Naive thymus-derived CD4-positive, alpha-beta T cell (primary cell): ENCODE data around the gene CA11. TPM values are rescaled to one million over a fixed set of nuclear protein-coding genes. Genes with fewer than 3 reads are reported as not detected.

Experiments
- ATAC-seq: fragments of 150-1000 bp; cut with Tn5 transposase; 2 replicates; pipeline ENCODE4 v1.10.0; 2021; ENCODE audit warnings: mild to moderate bottlenecking, moderate library complexity
- CTCF ChIA-PET: fragments of 350-600 bp; sonication (Branson Sonifier 250); formaldehyde crosslinking; loops from one replicate; lab custom pipeline; 2021; ENCODE audit warnings: antibody characterized with exemption; lab: Charles Lee
- POLR2A ChIA-PET: fragments of 350-600 bp; sonication (Branson Sonifier 250); formaldehyde crosslinking; loops from one replicate; lab custom pipeline; 2021; ENCODE audit warnings: antibody characterized with exemption, inconsistent platforms; lab: Charles Lee
- DNase-seq, 9 donors: peaks; one replicate each; pipeline versions ENCODE4 v3.0.0 to v3.0.0-alpha.2; 2020 to 2022; ENCODE audit warnings: mixed read lengths in 1 of 9
- H3K27ac ChIP-seq: one replicate; pipeline ENCODE4 v1.7.0; 2013; ENCODE audit warnings: mild to moderate bottlenecking, low read depth, low read length, moderate library complexity
- H3K27me3 ChIP-seq, 2 donors: one replicate each; pipeline ENCODE4 v1.7.0; 2013; ENCODE audit warnings: low read length in 2 of 2, mild to moderate bottlenecking in 2 of 2, moderate library complexity in 2 of 2; ENCODE audit not compliant: control insufficient read depth in 2 of 2, insufficient read depth in 2 of 2
- H3K36me3 ChIP-seq, 3 experiments: 1 replicate in 2 of 3; 2 replicates in 1 of 3; pipeline ENCODE4 v1.7.0; 2013; ENCODE audit warnings: low read length in 3 of 3, mild to moderate bottlenecking in 3 of 3, moderate library complexity in 1 of 3; ENCODE audit not compliant: insufficient read depth in 3 of 3, control insufficient read depth in 2 of 3
- H3K4me1 ChIP-seq, 2 donors: one replicate each; pipeline ENCODE4 v1.7.0; 2013; ENCODE audit warnings: low read length in 2 of 2, mild to moderate bottlenecking in 2 of 2, moderate library complexity in 1 of 2; ENCODE audit not compliant: control insufficient read depth in 2 of 2, insufficient read depth in 2 of 2
- H3K4me3 ChIP-seq: 2 replicates; pipeline ENCODE4 v1.7.0; 2013; ENCODE audit warnings: mild to moderate bottlenecking, low read length
- H3K9me3 ChIP-seq, 3 experiments: 1 replicate in 2 of 3; 2 replicates in 1 of 3; pipeline ENCODE4 v1.7.0; 2013; ENCODE audit warnings: low read length in 3 of 3; ENCODE audit not compliant: control insufficient read depth in 2 of 3
- H3K27ac Mint-ChIP-seq, 9 donors: one replicate each; pipeline ENCODE4 v1.8.0; 2020 to 2022; ENCODE audit warnings: mixed read lengths in 9 of 9, mild to moderate bottlenecking in 8 of 9, moderate library complexity in 5 of 9, inconsistent platforms in 2 of 9
- H3K27me3 Mint-ChIP-seq, 5 donors: one replicate each; pipeline ENCODE4 v1.8.0; 2021 to 2022; ENCODE audit warnings: mixed read lengths in 5 of 5, mild to moderate bottlenecking in 1 of 5
- H3K36me3 Mint-ChIP-seq, 5 donors: one replicate each; pipeline ENCODE4 v1.8.0; 2020 to 2022; ENCODE audit warnings: mixed read lengths in 5 of 5, mild to moderate bottlenecking in 3 of 5, inconsistent platforms in 1 of 5
- H3K4me1 Mint-ChIP-seq, 7 donors: one replicate each; pipeline ENCODE4 v1.8.0; 2020 to 2022; ENCODE audit warnings: mixed read lengths in 7 of 7, mild to moderate bottlenecking in 3 of 7, inconsistent platforms in 1 of 7
- H3K4me3 Mint-ChIP-seq, 10 donors: one replicate each; pipeline ENCODE4 v1.8.0; 2020 to 2022; ENCODE audit warnings: mild to moderate bottlenecking in 10 of 10, mixed read lengths in 10 of 10, moderate library complexity in 6 of 10, inconsistent platforms in 2 of 10
- H3K9me3 Mint-ChIP-seq, 11 donors: one replicate each; pipeline ENCODE4 v1.8.0; 2020 to 2022; ENCODE audit warnings: mixed read lengths in 11 of 11, mild to moderate bottlenecking in 4 of 11, inconsistent platforms in 1 of 11, moderate library complexity in 1 of 11
- intact Hi-C, 2 donors: fragments of 100-400 bp; cut with micrococcal nuclease; formaldehyde crosslinking; loops; one replicate each; pipeline ENCODE4 v1.15.1; 2023
- polyA plus RNA-seq, 2 donors: library from polyadenylated mRNA; unstranded; fragments of 300-500 nt; fragmentation: Illumina TruSeq; gene quantifications; one replicate each; pipeline ENCODE4 v1.2.3, GENCODE V29; 2021
- total RNA-seq, 6 experiments: library from RNA in 5 of 6; stranded (reverse) in 5 of 6; gene quantifications; 1 replicate in 5 of 6; 2 replicates in 1 of 6; pipeline ENCODE4 v1.2.3 and lab custom pipeline; 2021 to 2026

The CA11 gene
- total and polyA plus RNA-seq, 7 experiments from 2014 or later, result 6.3 to 20.5 (median 10.8) TPM

DNA sequence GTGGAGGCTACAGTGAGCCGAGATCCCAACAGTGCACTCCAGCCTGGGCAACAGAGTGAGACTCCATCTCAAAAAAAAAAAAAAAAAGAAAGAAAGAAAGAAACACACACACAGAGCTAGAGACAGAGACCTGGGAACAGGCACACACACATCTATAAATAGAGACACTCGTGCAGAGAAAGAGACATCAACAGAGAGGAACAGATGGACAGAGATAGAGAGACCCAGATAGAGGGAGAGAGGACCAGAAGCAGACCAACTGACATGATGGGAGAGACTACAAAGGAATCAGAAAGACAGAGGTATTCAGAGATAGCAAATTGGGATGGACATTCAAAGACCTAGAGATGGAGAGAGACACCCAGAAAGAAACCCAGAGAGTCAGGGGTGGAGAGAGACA is 2.1 kb upstream of the CA11 start:
- no peaks in the 10 kb centered on the region for H3K27me3 ChIP-seq
- Mint-ChIP-seq H3K27me3 (peaks cover 0 to 3% (median 0%) of the 10 kb centered on the region in 5 donors), H3K27ac (peak overlapping the region; percentile 77 to 97 (median 93)), H3K4me1 (peaks cover 29 to 58% (median 43%) of the 10 kb centered on the region in 7 donors), H3K9me3 (no peaks in the 10 kb centered on the region), H3K4me3 (peak overlapping the region in 8 of 10 donors; percentile 1 to 68 (median 58)), H3K36me3 (no peaks in the 10 kb centered on the region)
- ChIA-PET CTCF (interaction anchor here (0.6 to 0.9 kb wide), 2 partner anchors 13 to 322 kb away, joined by 3 read pairs; no protein-coding TSS in a partner anchor), POLR2A (interaction anchor here (1.2 kb wide), 2 partner anchors 48 to 76 kb away, joined by 3 to 4 read pairs; partner anchors contain the start of gene FUT2)
- ATAC-seq (no peak), DNase-seq (no peak)
- H3K9me3 ChIP-seq, result no peaks in the 10 kb centered on the region
- H3K27ac ChIP-seq, result peak overlapping the region; percentile 18
- peaks cover 21% of the 10 kb centered on the region in 2 donors for H3K4me1 ChIP-seq
- H3K4me3 ChIP-seq, result no peak overlapping the region
- H3K36me3 ChIP-seq, result no peaks in the 10 kb centered on the region
- intact Hi-C loops, result loop anchor here (5.0 kb wide), 2 partner anchors 319 to 439 kb away; partner anchors contain the start of genes FTL (in 1 of the 2) and SNRNP70 (in 1 of the 2)

DNA sequence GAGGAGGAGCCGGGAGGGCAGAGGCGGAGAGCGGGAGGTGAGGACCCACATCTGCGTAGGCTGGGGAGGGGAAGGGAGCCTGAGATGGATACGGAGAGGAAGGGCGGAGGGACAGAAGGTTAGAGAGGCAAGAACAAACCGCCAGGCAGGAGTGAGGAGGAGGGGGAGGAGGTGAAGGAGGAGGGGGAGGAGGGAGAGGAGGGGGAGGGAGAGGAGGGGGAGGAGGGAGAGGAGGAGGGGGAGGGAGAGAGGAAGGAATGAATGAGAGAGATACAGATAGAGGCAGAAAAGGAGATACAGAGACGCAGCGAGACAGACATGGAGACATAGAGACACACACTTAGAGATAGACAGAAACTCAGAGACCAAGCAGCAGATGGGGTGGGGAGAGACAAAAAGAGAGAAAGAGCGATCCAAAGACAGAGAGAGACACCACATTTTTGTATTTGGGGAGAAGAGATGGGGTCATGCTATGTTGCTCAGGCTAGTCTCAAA is 782 bp upstream of the CA11 start:
- intact Hi-C loops, result loop anchor here (1.0 to 5.0 kb wide), 19 partner anchors 8 to 441 kb away; partner anchors contain the start of genes FTL (in 2 of the 2), RPL18 (in 1 of the 2), SNRNP70 (in 1 of the 2) and SPHK2 (in 1 of the 2)
- ATAC-seq (no peak), DNase-seq (no peak)
- CTCF ChIA-PET, result interaction anchor here (0.6 to 2.2 kb wide), 8 partner anchors 9 to 218 kb away, joined by 3 to 43 read pairs (median 6); no protein-coding TSS in a partner anchor
- H3K4me1 Mint-ChIP-seq, result peaks cover 25 to 58% (median 43%) of the 10 kb centered on the region in 7 donors
- Histone ChIP-seq H3K27ac (peak overlapping the region; percentile 79), H3K4me1 (peaks cover 21% of the 10 kb centered on the region in 2 donors), H3K36me3 (no peaks in the 10 kb centered on the region), H3K4me3 (peak overlapping the region; percentile 94), H3K27me3 (no peaks in the 10 kb centered on the region), H3K9me3 (no peaks in the 10 kb centered on the region)
- no peaks in the 10 kb centered on the region for H3K36me3 Mint-ChIP-seq
- H3K27ac Mint-ChIP-seq, result peak overlapping the region; percentile 80 to 97 (median 94)
- POLR2A ChIA-PET, result interaction anchor here (0.5 to 3.0 kb wide), 10 partner anchors 10 to 317 kb away, joined by 3 to 36 read pairs (median 8); partner anchors contain the start of genes DBP, RASIP1, RPL18 and SPHK2
- H3K4me3 Mint-ChIP-seq, result peak overlapping the region; percentile 30 to 99 (median 68)
- peaks cover 0 to 5% (median 0%) of the 10 kb centered on the region in 5 donors for H3K27me3 Mint-ChIP-seq
- H3K9me3 Mint-ChIP-seq, result no peaks in the 10 kb centered on the region

DNA sequence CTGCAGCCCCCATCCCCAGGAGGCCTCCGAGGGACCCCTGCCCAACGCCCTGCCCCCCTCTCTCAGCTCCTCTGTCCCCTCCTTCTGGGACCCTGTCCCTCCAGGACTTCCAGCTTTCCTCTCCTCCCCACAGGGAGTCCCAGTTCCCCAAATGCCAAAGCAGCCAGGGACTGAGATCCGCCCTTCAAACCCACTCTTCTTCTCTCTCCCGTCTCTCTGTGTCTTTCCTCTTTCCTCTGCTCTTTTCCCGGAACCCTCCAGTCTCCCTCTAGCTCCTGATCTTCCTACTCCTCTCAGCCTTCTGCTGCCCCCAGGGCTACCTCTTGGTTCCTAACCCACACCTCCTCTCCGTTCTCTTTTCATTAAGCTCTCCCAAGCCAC is 377 bp downstream of the CA11 start:
- Histone ChIP-seq H3K36me3 (no peaks in the 10 kb centered on the region), H3K4me3 (peak overlapping the region; percentile 94), H3K4me1 (peaks cover 21% of the 10 kb centered on the region in 2 donors), H3K27me3 (no peaks in the 10 kb centered on the region), H3K27ac (peak overlapping the region; percentile 79), H3K9me3 (no peaks in the 10 kb centered on the region)
- intact Hi-C loops, result loop anchor here (2.0 to 5.0 kb wide), 4 partner anchors 227 to 1231 kb away; partner anchors contain the start of genes AKT1S1 (in 1 of the 2), FTL (in 1 of the 2), PPP1R15A (in 1 of the 2) and SNRNP70 (in 1 of the 2)
- no peak for DNase-seq
- no peaks in the 10 kb centered on the region for H3K9me3 Mint-ChIP-seq
- peaks cover 0 to 8% (median 0%) of the 10 kb centered on the region in 5 donors for H3K27me3 Mint-ChIP-seq
- H3K4me3 Mint-ChIP-seq, result peak overlapping the region; percentile 86 to 99 (median 94)
- POLR2A ChIA-PET, result interaction anchor here (0.7 to 3.0 kb wide), 24 partner anchors 9 to 1380 kb away, joined by 3 to 36 read pairs (median 4); partner anchors contain the start of genes DBP, GYS1, RPL18 and RUVBL2
- H3K36me3 Mint-ChIP-seq, result no peaks in the 10 kb centered on the region
- no peak for ATAC-seq
- CTCF ChIA-PET, result interaction anchor here (0.7 to 2.2 kb wide), 16 partner anchors 9 to 310 kb away, joined by 3 to 43 read pairs (median 5); partner anchors contain the start of genes DBP, RPL18 and SPHK2
- peaks cover 24 to 57% (median 41%) of the 10 kb centered on the region in 7 donors for H3K4me1 Mint-ChIP-seq
- H3K27ac Mint-ChIP-seq, result peak overlapping the region; percentile 81 to 98 (median 94)

DNA sequence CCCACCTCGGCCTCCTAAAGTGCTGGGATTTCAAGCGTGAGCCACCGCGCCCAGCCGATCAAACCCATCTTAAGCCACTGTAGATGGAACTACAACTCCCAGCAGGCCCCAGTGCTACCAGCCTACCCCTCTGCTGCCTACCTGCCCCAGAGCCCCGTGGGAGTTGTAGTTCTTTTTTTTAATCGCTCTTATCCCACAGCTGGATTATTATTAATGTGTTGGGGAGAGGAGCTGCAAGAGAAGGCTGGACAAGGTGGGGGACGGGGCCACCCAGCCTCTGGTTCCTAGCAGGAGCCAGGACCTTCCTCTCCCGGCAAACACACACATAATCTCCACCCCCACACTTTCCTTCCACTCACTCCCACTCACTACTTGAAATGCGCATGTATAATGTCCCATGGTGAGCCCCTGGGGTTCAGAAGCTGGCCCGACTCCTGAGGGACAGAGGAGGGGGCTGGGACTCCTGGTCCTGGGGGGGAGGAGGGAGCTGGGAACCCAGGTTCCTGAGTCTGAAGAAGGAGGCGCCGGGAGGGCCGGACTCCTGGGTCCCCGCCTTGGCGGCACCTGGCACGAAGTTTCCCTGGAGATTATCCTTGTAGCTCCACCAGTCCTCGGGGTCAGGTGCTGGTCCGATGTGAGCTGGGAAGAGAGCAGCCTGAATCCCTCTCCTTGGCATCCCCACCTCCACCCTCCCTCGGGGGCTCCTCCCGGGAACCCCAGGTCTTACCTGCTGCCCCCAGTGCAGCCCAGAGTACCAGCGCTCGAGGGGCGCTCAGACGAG is 958 bp downstream of the CA11 start:
- Mint-ChIP-seq H3K4me1 (peaks cover 24 to 57% (median 42%) of the 10 kb centered on the region in 7 donors), H3K27ac (peak overlapping the region in 8 of 9 donors; percentile 90 to 98 (median 94)), H3K27me3 (peaks cover 0 to 9% (median 0%) of the 10 kb centered on the region in 5 donors), H3K4me3 (peak overlapping the region; percentile 86 to 99 (median 94)), H3K9me3 (no peaks in the 10 kb centered on the region), H3K36me3 (no peaks in the 10 kb centered on the region)
- intact Hi-C loops, result loop anchor here (2.0 to 5.0 kb wide), 4 partner anchors 228 to 1232 kb away; partner anchors contain the start of genes AKT1S1 (in 1 of the 2), FTL (in 1 of the 2), PPP1R15A (in 1 of the 2) and SNRNP70 (in 1 of the 2)
- Histone ChIP-seq H3K27ac (peak overlapping the region; percentile 79), H3K27me3 (no peaks in the 10 kb centered on the region), H3K4me1 (peaks cover 21% of the 10 kb centered on the region in 2 donors), H3K4me3 (peak overlapping the region; percentile 94), H3K9me3 (no peaks in the 10 kb centered on the region), H3K36me3 (no peaks in the 10 kb centered on the region)
- POLR2A ChIA-PET, result interaction anchor here (0.7 to 3.0 kb wide), 25 partner anchors 8 to 1380 kb away, joined by 3 to 36 read pairs (median 4); partner anchors contain the start of genes BAX, DBP, GYS1 and RPL18
- DNase-seq (peak in 8 of 9 donors; percentile 66 to 82 (median 78)), ATAC-seq (peak; percentile 74)
- CTCF ChIA-PET, result interaction anchor here (0.7 to 2.2 kb wide), 16 partner anchors 9 to 310 kb away, joined by 3 to 43 read pairs (median 5); partner anchors contain the start of genes BCAT2, DBP, RPL18 and SPHK2

DNA sequence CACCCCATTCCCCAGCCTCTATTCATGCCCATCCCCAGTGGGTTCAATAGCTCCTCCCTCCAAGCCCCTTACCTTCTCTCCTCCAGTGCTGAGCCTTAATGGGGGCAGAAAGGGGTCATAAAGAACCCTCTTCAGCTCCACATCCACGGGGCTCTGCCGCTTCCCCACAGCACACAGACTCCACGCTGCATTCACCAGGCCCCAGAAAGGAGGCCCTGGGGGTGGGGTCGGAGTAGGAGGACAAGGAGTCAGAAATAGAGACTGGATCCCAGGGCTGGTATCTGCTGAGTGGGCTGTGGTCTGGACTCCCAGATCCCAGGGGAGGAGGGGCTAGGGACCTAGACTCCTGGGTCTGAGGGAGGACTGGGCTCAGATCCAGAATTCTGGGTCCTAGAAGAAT is 1.6 kb downstream of the CA11 start:
- intact Hi-C loops, result loop anchor here in 1 of 2 donors (2.0 kb wide), 2 partner anchors 228 to 1232 kb away; partner anchors contain the start of genes AKT1S1, PPP1R15A and TBC1D17
- Histone ChIP-seq H3K9me3 (no peaks in the 10 kb centered on the region), H3K27me3 (no peaks in the 10 kb centered on the region), H3K4me3 (no peak overlapping the region), H3K27ac (peak overlapping the region; percentile 1), H3K4me1 (peaks cover 16 to 17% of the 10 kb centered on the region in 2 donors), H3K36me3 (no peaks in the 10 kb centered on the region)
- H3K27ac Mint-ChIP-seq, result peak overlapping the region in 6 of 9 donors; percentile 76 to 97 (median 94)
- ATAC-seq (no peak), DNase-seq (no peak)
- peaks cover 0 to 11% (median 0%) of the 10 kb centered on the region in 5 donors for H3K27me3 Mint-ChIP-seq
- H3K36me3 Mint-ChIP-seq, result no peaks in the 10 kb centered on the region
- H3K4me3 Mint-ChIP-seq, result peak overlapping the region in 6 of 10 donors; percentile 86 to 99 (median 96)
- H3K9me3 Mint-ChIP-seq, result no peaks in the 10 kb centered on the region
- POLR2A ChIA-PET, result interaction anchor here (1.0 to 3.0 kb wide), 9 partner anchors 7 to 310 kb away, joined by 3 to 36 read pairs (median 10); partner anchors contain the start of genes BAX, DBP, RPL18 and SPHK2
- CTCF ChIA-PET, result interaction anchor here (1.4 to 2.2 kb wide), 2 partner anchors 32 to 166 kb away, joined by 3 to 43 read pairs; partner anchors contain the start of gene BCAT2
- peaks cover 24 to 56% (median 39%) of the 10 kb centered on the region in 7 donors for H3K4me1 Mint-ChIP-seq
